ENCODE measurements around the gene AP1S1.

GRCh38 chr7:101206665-101207042, 52.4 kb downstream of the AP1S1 start:
- TF ChIP-seq, protein P1, sequence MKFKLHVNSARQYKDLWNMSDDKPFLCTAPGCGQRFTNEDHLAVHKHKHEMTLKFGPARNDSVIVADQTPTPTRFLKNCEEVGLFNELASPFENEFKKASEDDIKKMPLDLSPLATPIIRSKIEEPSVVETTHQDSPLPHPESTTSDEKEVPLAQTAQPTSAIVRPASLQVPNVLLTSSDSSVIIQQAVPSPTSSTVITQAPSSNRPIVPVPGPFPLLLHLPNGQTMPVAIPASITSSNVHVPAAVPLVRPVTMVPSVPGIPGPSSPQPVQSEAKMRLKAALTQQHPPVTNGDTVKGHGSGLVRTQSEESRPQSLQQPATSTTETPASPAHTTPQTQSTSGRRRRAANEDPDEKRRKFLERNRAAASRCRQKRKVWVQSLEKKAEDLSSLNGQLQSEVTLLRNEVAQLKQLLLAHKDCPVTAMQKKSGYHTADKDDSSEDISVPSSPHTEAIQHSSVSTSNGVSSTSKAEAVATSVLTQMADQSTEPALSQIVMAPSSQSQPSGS (CRISPR knock-in tag; IDR thresholded peaks at IDR 0.05) = no peak
- no peak for TF ChIP-seq KAT7 (CRISPR knock-in tag; IDR thresholded peaks at IDR 0.05; ENCODE audit: borderline replicate concordance)
- TF ChIP-seq ZNF707 (CRISPR knock-in tag; conservative IDR thresholded peaks at IDR 0.05) = no peak
- no peak for TF ChIP-seq CHD2 (IDR thresholded peaks at IDR 0.05; ENCODE audit: low read depth, low read length)
- TF ChIP-seq THRB (CRISPR knock-in tag; conservative IDR thresholded peaks at IDR 0.05) = no peak
- TF ChIP-seq, protein P2, sequence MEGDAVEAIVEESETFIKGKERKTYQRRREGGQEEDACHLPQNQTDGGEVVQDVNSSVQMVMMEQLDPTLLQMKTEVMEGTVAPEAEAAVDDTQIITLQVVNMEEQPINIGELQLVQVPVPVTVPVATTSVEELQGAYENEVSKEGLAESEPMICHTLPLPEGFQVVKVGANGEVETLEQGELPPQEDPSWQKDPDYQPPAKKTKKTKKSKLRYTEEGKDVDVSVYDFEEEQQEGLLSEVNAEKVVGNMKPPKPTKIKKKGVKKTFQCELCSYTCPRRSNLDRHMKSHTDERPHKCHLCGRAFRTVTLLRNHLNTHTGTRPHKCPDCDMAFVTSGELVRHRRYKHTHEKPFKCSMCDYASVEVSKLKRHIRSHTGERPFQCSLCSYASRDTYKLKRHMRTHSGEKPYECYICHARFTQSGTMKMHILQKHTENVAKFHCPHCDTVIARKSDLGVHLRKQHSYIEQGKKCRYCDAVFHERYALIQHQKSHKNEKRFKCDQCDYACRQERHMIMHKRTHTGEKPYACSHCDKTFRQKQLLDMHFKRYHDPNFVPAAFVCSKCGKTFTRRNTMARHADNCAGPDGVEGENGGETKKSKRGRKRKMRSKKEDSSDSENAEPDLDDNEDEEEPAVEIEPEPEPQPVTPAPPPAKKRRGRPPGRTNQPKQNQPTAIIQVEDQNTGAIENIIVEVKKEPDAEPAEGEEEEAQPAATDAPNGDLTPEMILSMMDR (IDR thresholded peaks at IDR 0.05 in 2 of 3, conservative IDR thresholded peaks at IDR 0.05 in 1 of 3; ENCODE audit: insufficient read depth in 2 of 3, low read depth in 1 of 3, low read length in 3 of 3) = no peak
- TF ChIP-seq ELF1 (tag; IDR thresholded peaks at IDR 0.05) = no peak
- no peak for TF ChIP-seq BRD4 (IDR thresholded peaks at IDR 0.05)
- no peak for TF ChIP-seq CBX8 (IDR thresholded peaks at IDR 0.05; ENCODE audit: borderline replicate concordance, extremely low read depth, low read depth, low read length, poor library complexity, severe bottlenecking)
